A549 treated with RU486 at 1 μM for 4 hours (cell line): ENCODE results near the gene RBM6. TPM values are rescaled to one million over a fixed set of nuclear protein-coding genes. Genes with fewer than 3 reads are reported as not detected.

Experiments
- total RNA-seq: library from RNA; stranded (reverse); fragments of 200-300 nt; extraction: Qiagen RNA extraction; gene quantifications from 5 replicates; pipeline ENCODE4 v1.2.3, GENCODE V29; 2022; ENCODE audit warnings: low read depth

The RBM6 gene, protein sequence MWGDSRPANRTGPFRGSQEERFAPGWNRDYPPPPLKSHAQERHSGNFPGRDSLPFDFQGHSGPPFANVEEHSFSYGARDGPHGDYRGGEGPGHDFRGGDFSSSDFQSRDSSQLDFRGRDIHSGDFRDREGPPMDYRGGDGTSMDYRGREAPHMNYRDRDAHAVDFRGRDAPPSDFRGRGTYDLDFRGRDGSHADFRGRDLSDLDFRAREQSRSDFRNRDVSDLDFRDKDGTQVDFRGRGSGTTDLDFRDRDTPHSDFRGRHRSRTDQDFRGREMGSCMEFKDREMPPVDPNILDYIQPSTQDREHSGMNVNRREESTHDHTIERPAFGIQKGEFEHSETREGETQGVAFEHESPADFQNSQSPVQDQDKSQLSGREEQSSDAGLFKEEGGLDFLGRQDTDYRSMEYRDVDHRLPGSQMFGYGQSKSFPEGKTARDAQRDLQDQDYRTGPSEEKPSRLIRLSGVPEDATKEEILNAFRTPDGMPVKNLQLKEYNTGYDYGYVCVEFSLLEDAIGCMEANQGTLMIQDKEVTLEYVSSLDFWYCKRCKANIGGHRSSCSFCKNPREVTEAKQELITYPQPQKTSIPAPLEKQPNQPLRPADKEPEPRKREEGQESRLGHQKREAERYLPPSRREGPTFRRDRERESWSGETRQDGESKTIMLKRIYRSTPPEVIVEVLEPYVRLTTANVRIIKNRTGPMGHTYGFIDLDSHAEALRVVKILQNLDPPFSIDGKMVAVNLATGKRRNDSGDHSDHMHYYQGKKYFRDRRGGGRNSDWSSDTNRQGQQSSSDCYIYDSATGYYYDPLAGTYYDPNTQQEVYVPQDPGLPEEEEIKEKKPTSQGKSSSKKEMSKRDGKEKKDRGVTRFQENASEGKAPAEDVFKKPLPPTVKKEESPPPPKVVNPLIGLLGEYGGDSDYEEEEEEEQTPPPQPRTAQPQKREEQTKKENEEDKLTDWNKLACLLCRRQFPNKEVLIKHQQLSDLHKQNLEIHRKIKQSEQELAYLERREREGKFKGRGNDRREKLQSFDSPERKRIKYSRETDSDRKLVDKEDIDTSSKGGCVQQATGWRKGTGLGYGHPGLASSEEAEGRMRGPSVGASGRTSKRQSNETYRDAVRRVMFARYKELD
- 24.1 to 30.3 TPM (median 28.7 TPM) in 5 replicates for total RNA-seq

DNA sequence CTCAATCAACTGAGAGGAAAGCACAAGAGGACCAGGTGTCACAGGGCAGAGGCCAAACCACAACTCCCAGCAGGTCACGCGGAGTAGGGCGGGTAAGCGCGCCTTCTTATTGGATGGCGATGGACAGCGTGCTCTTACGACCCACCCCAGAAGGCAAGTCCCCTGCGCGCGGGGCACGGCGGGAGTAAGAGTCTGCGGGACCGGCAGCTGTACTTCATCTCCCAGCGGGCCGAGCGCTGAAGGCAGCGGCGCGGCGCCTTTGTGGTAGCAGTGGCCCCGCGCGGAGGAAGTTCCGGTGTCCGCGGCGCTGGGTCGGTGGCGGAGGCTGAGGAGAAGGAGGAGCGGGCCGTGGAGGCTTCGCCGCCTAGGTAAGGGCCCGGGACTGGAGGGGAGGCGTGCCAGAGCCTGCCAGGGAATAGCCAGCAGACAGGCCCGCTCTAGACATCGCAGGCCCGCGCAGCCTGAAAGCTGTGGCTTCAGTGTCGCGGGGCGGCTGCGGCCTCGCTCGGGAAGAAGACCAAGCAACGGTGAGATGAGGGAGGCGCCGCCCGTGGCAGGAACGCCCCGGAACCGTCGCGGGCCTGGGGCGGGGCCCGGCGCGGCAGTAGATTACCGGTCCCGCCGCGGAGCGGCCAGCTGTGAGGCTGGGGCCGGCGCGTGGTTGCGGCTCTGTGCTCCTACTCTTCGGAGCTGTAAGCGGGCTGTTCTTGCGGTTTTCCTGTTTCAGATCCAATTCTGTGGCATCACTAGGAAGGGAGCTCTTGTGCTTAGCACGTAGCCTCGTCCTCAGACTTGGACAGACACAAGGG, at the start of gene RBM6:
Gene RBM6 (plus strand): TSS at position 293 of the 809 bp plus-strand sequence. CDS start 22,492 bp downstream, outside the sequence.

DNA sequence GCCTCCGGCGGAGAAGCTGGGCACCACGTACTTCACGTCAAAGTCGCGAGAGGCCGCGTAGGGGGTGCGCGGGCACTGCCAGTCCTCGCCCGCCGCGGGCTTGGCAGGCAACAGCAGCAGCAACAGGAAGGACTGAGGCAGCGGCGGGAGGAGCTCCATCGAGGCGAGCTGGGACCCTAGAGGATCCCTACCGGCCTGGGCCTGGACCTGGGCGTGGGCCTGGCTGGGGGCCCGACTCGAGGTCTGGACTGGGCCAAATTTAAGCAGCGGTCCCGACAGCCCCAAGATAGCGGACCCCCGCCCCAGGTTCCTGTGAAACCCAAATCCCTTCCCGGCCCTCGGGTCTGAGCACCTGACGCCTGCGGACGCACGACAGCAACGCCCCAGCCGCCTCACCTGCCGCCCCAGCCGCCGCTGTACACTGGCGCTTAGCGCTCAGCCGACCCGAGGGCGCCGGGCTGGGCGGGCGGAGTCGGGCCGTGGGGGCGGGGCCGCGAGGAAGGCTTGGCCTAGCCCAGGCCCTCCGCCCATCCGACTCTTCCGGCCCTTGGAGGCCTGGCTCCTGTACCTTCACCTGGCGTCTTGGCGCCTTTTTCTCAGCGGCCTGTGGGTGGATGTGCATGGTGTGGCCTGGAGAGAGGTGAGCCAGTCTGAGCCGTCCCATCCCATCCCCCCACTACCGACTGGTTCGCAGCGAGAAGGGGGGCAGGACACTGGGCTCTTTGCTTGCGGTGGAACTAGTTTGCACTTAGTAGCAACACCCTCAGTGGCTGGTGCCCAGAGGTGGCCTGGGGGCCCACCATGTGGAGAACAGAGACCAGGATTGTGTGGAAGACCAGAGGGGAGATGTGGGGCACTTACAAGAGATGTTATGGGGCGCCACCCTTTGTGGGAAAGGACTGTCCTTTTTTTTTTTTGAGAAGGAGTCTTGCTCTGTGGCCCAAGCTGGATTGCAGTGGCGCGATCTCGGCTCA, 36.2 kb upstream of the RBM6 start, which contains the start of gene MST1R:
Gene MST1R (minus strand): TSS at position 423 of the 974 bp plus-strand sequence. CDS start 264 bp downstream, at position 159.

DNA sequence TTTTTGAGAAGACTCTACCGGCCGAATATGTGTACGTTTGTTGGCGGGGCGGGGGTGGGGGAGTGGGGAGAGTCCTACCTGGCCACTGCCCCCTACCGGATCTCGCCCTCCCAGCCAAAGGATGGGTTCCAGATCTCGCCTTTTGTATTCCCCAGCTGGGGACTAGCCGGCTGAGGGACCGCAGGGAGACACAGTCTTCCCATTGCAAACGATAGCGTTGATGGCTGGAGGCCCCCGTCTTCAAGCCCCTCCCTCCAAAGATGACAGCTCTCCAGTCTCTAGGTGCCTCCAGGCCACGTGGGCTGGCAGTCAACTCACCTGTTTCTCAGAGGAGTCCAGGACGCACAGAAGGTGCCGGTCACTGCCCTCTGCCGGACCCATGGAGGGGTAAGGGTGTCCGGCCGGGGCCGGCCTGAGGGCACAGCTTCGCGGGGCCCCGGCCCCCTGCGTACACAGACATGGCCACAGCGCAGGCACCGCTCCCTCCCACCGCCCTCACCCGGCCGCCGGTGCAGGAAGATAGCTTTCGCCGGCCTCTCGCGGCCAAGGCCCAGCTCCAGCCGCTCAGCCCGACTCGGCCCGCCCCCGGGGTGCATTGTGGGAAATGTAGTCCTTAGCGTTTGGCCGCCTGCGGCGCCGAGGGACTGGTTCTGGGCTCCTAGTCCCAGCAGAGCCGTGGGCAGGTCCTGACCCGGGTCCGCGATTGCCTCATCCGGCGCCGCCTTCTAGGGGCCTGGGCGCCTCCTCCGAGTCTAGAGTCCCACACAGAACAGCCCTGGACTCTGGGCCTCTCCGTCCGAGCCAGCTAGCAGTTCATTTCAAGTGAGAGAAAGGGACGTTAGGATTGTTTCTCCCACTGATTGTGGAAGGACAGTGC, 10.4 kb upstream of the RBM6 start, which contains the start of gene MON1A:
Gene MON1A (minus strand): TSS at position 521 of the 877 bp plus-strand sequence. CDS start 16,465 bp downstream, outside the sequence.

DNA sequence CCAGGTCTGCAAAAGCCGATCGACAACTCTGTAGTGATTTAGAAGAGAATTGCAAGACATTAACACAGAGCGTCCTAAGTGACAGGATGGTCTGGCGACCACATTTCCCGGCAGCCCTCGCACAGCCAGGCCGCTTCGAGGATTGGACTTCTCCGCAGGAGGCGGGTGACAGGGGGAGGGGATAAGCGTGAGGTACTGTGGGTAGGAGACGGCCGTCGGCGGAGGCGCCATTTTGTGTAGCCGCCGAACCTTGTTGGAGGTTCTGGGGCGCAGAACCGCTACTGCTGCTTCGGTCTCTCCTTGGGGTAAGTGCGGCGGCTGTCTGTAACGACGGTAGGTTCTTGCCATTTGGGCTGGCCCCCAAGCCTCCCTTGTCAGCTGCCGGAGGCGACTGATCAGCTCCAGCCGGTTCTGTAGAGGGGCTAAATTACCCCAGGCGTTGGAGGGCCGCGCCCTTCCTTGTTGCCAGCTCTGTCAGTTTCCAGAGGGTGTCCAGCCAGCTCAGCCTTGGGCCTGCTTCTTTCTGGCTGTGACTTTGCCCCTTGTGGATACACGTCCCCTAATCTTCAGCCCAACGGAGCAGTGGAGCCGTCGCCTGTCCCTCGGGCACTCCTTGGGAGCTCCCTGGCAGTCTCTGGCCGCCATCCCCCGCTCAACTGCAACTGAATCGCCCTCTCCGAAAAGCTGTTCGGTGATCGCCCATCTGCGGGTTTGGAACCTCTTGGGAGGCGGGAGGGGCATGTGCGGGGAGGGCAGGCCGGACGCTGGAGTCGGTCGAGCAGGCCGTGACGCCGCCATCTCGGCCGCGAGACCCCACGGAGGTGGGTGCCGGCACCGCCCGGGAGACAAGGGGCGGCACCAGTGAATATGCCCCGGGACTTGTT, 149.0 kb downstream of the RBM6 start, which contains the start of gene RBM5:
Gene RBM5 (plus strand): TSS at position 195 of the 884 bp plus-strand sequence. CDS start 1,516 bp downstream, outside the sequence.

Other genes starting within 250 kb of the RBM6 start
- 0.35 to 0.85 TPM (median 0.59 TPM) in 5 replicates for gene AMIGO3, start 220.5 kb upstream of the RBM6 start, total RNA-seq
- 14.9 to 20.9 TPM (median 18.3 TPM) in 5 replicates for gene GMPPB, start 216.2 kb upstream of the RBM6 start, total RNA-seq
- gene IP6K1, start 153.6 kb upstream of the RBM6 start, total RNA-seq, result 18.4 to 23.4 TPM (median 22.3 TPM) in 5 replicates
- gene CDHR4, start 140.3 kb upstream of the RBM6 start, total RNA-seq, result 0.11 to 0.29 TPM (median 0.24 TPM) in 4 of 5 replicates, not detected in the other
- gene INKA1, start 136.9 kb upstream of the RBM6 start, total RNA-seq, result 1.3 to 2.3 TPM (median 2.0 TPM) in 5 replicates
- gene UBA7, start 126.2 kb upstream of the RBM6 start, total RNA-seq, result 0.21 to 0.68 TPM (median 0.34 TPM) in 5 replicates
- gene TRAIP, start 83.6 kb upstream of the RBM6 start, total RNA-seq, result 9.1 to 17.4 TPM (median 14.7 TPM) in 5 replicates
- 0.30 to 0.53 TPM (median 0.46 TPM) in 5 replicates for gene CAMKV, start 70.2 kb upstream of the RBM6 start, total RNA-seq
- gene MST1R, start 36.3 kb upstream of the RBM6 start, total RNA-seq, result 5.3 to 8.5 TPM (median 7.4 TPM) in 5 replicates
- 4.4 to 8.6 TPM (median 7.9 TPM) in 5 replicates for gene MON1A, start 10.3 kb upstream of the RBM6 start, total RNA-seq
- 29.4 to 36.2 TPM (median 32.1 TPM) in 5 replicates for gene RBM5, start 148.8 kb downstream of the RBM6 start, total RNA-seq
- 6.6 to 12.1 TPM (median 10.9 TPM) in 5 replicates for gene SEMA3F, start 215.2 kb downstream of the RBM6 start, total RNA-seq